GM13976 (cell line): ENCODE results near the gene PDCD1LG2.

ENCODE experiments used
- DNase-seq: peaks from one replicate; pipeline ENCODE4 v3.0.0; 2012; ENCODE audit warnings: low spot score
- CTCF ChIP-seq: IDR thresholded peaks from 2 replicates; pipeline ENCODE4 v1.5.1; 2012; ENCODE audit warnings: borderline replicate concordance, mild to moderate bottlenecking; ENCODE audit not compliant: insufficient read depth; ENCODE audit errors: extremely low read depth, missing control alignments, control extremely low read depth
- in situ Hi-C: fragments of 300-500 bp; cut with MboI; formaldehyde crosslinking; loops from one replicate; pipeline ENCODE4 v1.12.0; 2022; ENCODE audit warnings: low sequenced_read_pairs, mixed read lengths, inconsistent platforms; ENCODE audit not compliant: unreplicated experiment

The PDCD1LG2 gene

GRCh38 chr9:5510989-5511388, 658 bp downstream of the PDCD1LG2 start:
- no peak for TF ChIP-seq CTCF
- in situ Hi-C loops, result no loop called here
- DNase-seq, result no peak

GRCh38 chr9:5511476-5511875, 1.1 kb downstream of the PDCD1LG2 start:
- in situ Hi-C loops, result no loop called here
- no peak for DNase-seq
- TF ChIP-seq CTCF, result no peak

GRCh38 chr9:5511935-5512580, 1.7 kb downstream of the PDCD1LG2 start:
- no peak for DNase-seq
- TF ChIP-seq CTCF, result no peak
- in situ Hi-C loops, result no loop called here

GRCh38 chr9:5512658-5513452, 2.5 kb downstream of the PDCD1LG2 start:
- in situ Hi-C loops, result no loop called here
- TF ChIP-seq CTCF, result no peak
- no peak for DNase-seq

GRCh38 chr9:5513966-5514616, 3.8 kb downstream of the PDCD1LG2 start:
- DNase-seq, result no peak
- TF ChIP-seq CTCF, result no peak
- in situ Hi-C loops, result no loop called here

- DNase-seq, result no peak
- in situ Hi-C loops, result no loop called here
- no peak for TF ChIP-seq CTCF
These were observed 4.4 kb downstream of the PDCD1LG2 start for GRCh38 chr9:5514617-5515260.
